T-helper 2 cell treated with Interferon-gamma antibody and Interleukin-4, amounts not matched to agents 5 μg/mL and 100 μg/mL, for 36 hours (primary cell): ENCODE results near the gene FBXO42.
"Not testable (repeated sequence)": the region's sequence is repeated elsewhere in the genome, so short reads cannot be mapped to it uniquely, and the experiment has no call there.

ENCODE experiments used
- DNase-seq: peaks from one replicate; pipeline ENCODE4 v3.0.0; 2021; ENCODE audit warnings: low spot score
- H3K27ac Mint-ChIP-seq: one replicate; pipeline ENCODE4 v1.8.0; 2021; ENCODE audit warnings: mild to moderate bottlenecking, mixed read lengths
- H3K27me3 Mint-ChIP-seq: one replicate; pipeline ENCODE4 v1.8.0; 2021; ENCODE audit warnings: low read depth, mixed read lengths
- H3K36me3 Mint-ChIP-seq: one replicate; pipeline ENCODE4 v1.8.0; 2021; ENCODE audit warnings: low read depth, mixed read lengths
- H3K4me1 Mint-ChIP-seq: one replicate; pipeline ENCODE4 v1.8.0; 2021; ENCODE audit warnings: low read depth, mixed read lengths
- H3K4me3 Mint-ChIP-seq: one replicate; pipeline ENCODE4 v1.8.0; 2022; ENCODE audit warnings: mild to moderate bottlenecking, moderate library complexity, mixed read lengths
- H3K9me3 Mint-ChIP-seq: one replicate; pipeline ENCODE4 v1.8.0; 2021; ENCODE audit warnings: mixed read lengths

FBXO42 gene

GRCh38 chr1:16251381-16251780 lies 100.9 kb downstream of the FBXO42 start:
- Mint-ChIP-seq H3K4me1 (peaks cover 10% of the 10 kb centered on the region), H3K36me3 (peaks cover 40% of the 10 kb centered on the region), H3K27ac (no peak overlapping the region), H3K4me3 (no peak overlapping the region), H3K27me3 (no peaks in the 10 kb centered on the region), H3K9me3 (no peaks in the 10 kb centered on the region)
- DNase-seq = no peak

- H3K27me3 Mint-ChIP-seq = no peaks in the 10 kb centered on the region
Observed at GRCh38 chr1:16250524-16251251, 101.6 kb downstream of the FBXO42 start.

DNA sequence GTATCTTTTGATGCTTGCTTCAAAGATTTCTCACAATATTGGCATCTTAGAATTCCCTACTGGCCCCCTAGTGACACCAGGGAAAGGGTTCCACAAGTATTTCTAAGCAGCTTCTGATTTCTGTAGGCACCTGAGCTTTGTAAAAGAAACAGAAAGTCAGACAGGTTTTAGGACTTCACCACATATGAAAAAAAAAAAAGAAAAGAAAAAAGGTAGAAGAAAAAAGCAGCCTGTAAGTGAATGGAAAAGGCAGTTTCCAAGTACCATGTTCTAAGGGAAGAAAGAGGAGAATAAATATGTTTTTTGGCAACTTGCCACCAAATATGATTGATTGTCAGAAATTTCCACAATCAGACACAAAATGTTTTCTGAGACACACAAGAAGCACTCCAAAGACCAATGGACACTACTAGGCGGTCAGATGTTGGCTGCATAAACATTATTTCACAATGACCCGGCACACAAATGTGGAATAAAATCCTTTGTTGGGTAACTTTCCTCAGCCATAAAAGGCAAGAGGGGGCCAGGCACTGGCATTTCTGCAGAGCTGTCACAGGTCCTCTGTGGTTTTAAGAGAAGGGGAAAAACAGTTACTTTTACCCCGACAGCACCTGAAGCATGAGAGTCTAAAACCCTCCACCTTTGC lies 102.6 kb downstream of the FBXO42 start:
- H3K27me3 Mint-ChIP-seq = no peaks in the 10 kb centered on the region
- no peak for DNase-seq
- no peak overlapping the region for H3K27ac Mint-ChIP-seq
- H3K9me3 Mint-ChIP-seq = no peaks in the 10 kb centered on the region
- H3K4me1 Mint-ChIP-seq = peaks cover 10% of the 10 kb centered on the region
- H3K4me3 Mint-ChIP-seq = no peak overlapping the region
- H3K36me3 Mint-ChIP-seq = peaks cover 39% of the 10 kb centered on the region

More at GRCh38 chr1:16250524-16251251, 101.6 kb downstream of the FBXO42 start:
- no peak for DNase-seq
- no peak overlapping the region for H3K4me3 Mint-ChIP-seq
- H3K36me3 Mint-ChIP-seq = peaks cover 39% of the 10 kb centered on the region
- no peaks in the 10 kb centered on the region for H3K9me3 Mint-ChIP-seq
- H3K4me1 Mint-ChIP-seq = peaks cover 10% of the 10 kb centered on the region
- no peak overlapping the region for H3K27ac Mint-ChIP-seq

- no peaks in the 10 kb centered on the region for H3K9me3 Mint-ChIP-seq
- no peaks in the 10 kb centered on the region for H3K27me3 Mint-ChIP-seq
- no peak overlapping the region for H3K4me3 Mint-ChIP-seq
- H3K4me1 Mint-ChIP-seq = peaks cover 6% of the 10 kb centered on the region
- H3K27ac Mint-ChIP-seq = no peak overlapping the region
- H3K36me3 Mint-ChIP-seq = peaks cover 36% of the 10 kb centered on the region
- DNase-seq = no peak
Observed at GRCh38 chr1:16248603-16249516, 103.4 kb downstream of the FBXO42 start.

- H3K27me3 Mint-ChIP-seq = no peaks in the 10 kb centered on the region
- DNase-seq = no peak
- H3K4me3 Mint-ChIP-seq = no peak overlapping the region
- H3K36me3 Mint-ChIP-seq = peaks cover 34% of the 10 kb centered on the region
- H3K4me1 Mint-ChIP-seq = peaks cover 6% of the 10 kb centered on the region
- H3K27ac Mint-ChIP-seq = no peak overlapping the region
- H3K9me3 Mint-ChIP-seq = no peaks in the 10 kb centered on the region
Observed at GRCh38 chr1:16248007-16248436, 104.3 kb downstream of the FBXO42 start.

DNA sequence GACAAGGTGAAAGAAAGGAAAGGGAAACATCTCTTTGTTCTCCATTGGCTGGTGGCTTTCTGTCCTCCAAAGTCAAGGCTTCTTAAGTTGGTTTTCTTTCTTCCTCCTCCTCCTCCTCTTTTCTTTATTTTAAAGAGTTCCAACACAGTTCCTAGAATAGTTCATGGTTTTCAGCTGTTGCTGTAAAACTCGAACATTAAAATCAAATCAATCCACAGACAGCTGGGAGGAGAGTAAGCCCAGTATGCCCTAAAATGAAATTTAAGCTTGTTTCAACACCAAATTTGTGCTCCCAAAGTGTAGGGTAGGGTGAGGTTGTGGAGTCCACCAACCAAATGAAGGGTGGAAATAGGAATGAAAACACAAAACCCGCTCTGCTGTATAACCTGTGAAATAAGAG lies 104.8 kb downstream of the FBXO42 start:
- Mint-ChIP-seq H3K36me3 (peaks cover 32% of the 10 kb centered on the region), H3K4me1 (peaks cover 6% of the 10 kb centered on the region), H3K9me3 (no peaks in the 10 kb centered on the region), H3K27me3 (no peaks in the 10 kb centered on the region), H3K27ac (no peak overlapping the region), H3K4me3 (no peak overlapping the region)
- DNase-seq = no peak

DNA sequence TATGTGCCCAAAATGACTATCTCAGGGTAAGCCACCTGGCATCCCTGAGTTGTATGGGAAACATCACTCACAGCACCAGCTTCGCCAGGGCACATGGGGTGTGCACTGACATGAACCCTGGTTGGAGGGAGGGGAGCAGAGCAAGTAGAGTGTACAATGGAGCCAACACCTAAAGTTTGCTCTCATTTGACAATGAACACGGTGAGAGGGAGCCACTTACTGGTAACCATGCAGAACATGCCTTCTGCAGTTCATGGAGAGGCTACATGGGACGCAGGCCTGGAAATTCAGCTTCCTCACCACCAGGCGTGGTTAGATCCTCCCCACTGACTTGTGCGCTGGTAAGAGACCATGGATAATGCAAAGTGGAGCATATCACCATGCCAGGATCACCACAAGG lies 105.3 kb downstream of the FBXO42 start:
- H3K27ac Mint-ChIP-seq = no peak overlapping the region
- peaks cover 6% of the 10 kb centered on the region for H3K4me1 Mint-ChIP-seq
- DNase-seq = no peak
- H3K4me3 Mint-ChIP-seq = no peak overlapping the region
- no peaks in the 10 kb centered on the region for H3K27me3 Mint-ChIP-seq
- H3K9me3 Mint-ChIP-seq = no peaks in the 10 kb centered on the region
- H3K36me3 Mint-ChIP-seq = peaks cover 28% of the 10 kb centered on the region

GRCh38 chr1:16246239-16246638 lies 106.0 kb downstream of the FBXO42 start:
- H3K36me3 Mint-ChIP-seq = peaks cover 22% of the 10 kb centered on the region
- H3K27ac Mint-ChIP-seq = not testable (repeated sequence)

DNA sequence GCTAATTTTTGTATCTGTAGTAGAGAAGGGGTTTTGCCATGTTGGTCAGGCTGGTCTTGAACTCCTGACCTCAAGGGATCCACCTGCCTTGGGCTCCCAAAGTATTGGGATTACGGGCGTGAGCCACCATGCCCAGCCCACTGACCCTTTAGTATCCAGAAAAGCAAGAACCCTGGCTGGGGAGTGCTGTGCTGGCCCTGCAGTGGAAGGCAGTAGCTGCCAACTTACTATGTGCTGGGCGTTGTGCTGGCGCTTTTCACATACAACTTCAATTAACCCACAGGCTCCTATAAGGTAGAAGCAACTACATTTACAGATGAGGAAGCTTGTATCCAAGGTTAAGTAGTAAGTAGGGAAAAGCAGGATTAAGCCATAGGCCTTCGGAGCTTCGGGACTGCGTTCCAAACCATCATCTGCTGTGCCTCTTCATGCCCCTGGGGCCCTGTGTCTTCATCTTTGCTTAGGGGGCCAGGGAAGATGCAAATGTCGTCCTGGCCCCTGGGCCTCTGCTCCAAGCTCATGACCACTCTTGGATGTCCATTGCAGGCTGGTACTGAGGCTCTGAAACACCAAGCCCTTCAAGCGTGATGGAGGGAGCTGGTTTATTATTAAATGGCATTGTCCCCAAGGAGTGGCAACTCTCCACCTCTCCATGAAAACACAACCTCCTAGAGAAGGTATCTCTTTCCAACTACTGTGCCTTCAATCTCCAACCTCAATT lies 106.6 kb downstream of the FBXO42 start:
- Mint-ChIP-seq H3K9me3 (no peaks in the 10 kb centered on the region), H3K27ac (no peak overlapping the region), H3K4me1 (peaks cover 6% of the 10 kb centered on the region), H3K27me3 (no peaks in the 10 kb centered on the region), H3K4me3 (no peak overlapping the region), H3K36me3 (peaks cover 18% of the 10 kb centered on the region)
- no peak for DNase-seq

More at GRCh38 chr1:16246239-16246638, 106.0 kb downstream of the FBXO42 start:
- not testable (repeated sequence) for H3K27me3 Mint-ChIP-seq, H3K4me1 Mint-ChIP-seq, H3K4me3 Mint-ChIP-seq, H3K9me3 Mint-ChIP-seq, DNase-seq

DNA sequence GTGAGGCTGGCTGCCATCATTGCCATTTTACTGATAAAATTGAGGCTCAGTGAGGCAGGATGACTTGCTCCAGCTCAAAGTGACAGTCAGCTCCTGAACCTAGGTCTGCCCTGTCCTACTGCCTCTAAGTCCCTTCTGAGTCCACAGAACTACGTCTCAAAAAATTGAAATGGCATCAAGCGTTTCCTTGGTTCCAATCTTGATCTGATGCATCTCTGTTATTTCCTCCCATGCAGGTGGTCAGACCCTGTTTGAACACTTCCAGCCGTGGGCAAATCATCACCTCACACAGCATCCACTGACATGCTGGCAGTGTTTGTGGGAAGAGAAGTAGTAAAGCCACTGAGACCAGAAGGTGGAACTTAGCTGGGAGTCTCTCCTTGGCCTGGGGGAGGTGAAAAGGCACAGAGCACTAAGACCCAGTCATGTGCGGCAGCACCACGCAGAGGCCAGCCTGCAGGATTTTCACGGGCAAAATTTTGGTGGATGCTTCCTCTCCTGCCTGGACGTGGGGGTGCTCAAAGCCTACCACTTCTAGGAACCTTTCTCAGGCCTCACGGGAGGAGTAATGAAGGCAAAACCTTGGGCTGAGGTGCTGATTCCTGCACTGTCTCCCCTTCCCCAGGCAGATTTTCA lies 107.5 kb downstream of the FBXO42 start:
- H3K27ac Mint-ChIP-seq = no peak overlapping the region
- peaks cover 8% of the 10 kb centered on the region for H3K4me1 Mint-ChIP-seq
- H3K27me3 Mint-ChIP-seq = no peaks in the 10 kb centered on the region
- no peaks in the 10 kb centered on the region for H3K9me3 Mint-ChIP-seq
- DNase-seq = no peak
- peaks cover 15% of the 10 kb centered on the region for H3K36me3 Mint-ChIP-seq
- no peak overlapping the region for H3K4me3 Mint-ChIP-seq

DNA sequence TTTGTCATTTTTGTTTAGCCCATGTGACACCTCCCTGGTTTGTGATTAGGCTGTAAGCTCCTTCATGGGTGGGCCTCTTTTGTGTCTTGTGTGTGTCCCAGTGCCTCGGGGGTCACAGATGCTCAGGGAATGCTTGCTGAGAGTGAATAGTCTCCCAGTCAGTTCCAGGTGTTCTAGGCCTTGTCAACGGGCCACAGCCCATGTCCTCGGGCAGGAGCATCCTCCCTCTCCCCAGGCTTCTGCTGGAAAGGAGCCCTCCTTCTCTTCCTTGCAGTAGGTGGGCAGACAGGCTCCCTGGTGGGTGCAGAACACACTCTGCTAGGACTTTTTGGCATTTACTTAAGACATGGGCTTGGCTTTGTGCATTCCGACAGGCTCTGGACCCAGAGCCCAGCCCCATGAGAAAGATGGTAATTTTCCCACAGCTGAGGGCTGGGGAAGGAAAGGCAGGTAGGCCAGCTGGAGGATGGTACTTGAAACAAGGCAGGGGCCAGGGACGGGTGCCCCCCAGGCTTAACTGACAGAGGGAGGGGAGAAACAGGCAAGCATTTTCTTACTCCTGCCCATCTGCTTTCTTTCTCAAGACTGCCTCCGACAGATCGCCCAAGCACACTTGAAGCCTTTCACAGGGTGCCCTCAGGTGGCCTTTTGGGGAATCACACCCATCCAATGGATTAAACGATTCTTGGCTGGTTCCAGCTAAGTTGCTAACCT lies 108.2 kb downstream of the FBXO42 start:
- Mint-ChIP-seq H3K4me1 (peaks cover 5% of the 10 kb centered on the region), H3K36me3 (peaks cover 11% of the 10 kb centered on the region), H3K4me3 (no peak overlapping the region), H3K27ac (no peak overlapping the region), H3K9me3 (no peaks in the 10 kb centered on the region), H3K27me3 (no peaks in the 10 kb centered on the region)
- DNase-seq = peak; percentile 61

- Mint-ChIP-seq H3K36me3 (peaks cover 9% of the 10 kb centered on the region), H3K27me3 (no peaks in the 10 kb centered on the region), H3K9me3 (no peaks in the 10 kb centered on the region), H3K27ac (no peak overlapping the region), H3K4me1 (peaks cover 5% of the 10 kb centered on the region), H3K4me3 (no peak overlapping the region)
- DNase-seq = no peak
Observed at GRCh38 chr1:16243215-16243610, 109.1 kb downstream of the FBXO42 start.
